ENCODE data around the gene ZNF415.
"Not testable (repeated sequence)": the region's sequence is repeated elsewhere in the genome, so short reads cannot be mapped to it uniquely, and the experiment has no call there.

Gene ZNF415

DNA sequence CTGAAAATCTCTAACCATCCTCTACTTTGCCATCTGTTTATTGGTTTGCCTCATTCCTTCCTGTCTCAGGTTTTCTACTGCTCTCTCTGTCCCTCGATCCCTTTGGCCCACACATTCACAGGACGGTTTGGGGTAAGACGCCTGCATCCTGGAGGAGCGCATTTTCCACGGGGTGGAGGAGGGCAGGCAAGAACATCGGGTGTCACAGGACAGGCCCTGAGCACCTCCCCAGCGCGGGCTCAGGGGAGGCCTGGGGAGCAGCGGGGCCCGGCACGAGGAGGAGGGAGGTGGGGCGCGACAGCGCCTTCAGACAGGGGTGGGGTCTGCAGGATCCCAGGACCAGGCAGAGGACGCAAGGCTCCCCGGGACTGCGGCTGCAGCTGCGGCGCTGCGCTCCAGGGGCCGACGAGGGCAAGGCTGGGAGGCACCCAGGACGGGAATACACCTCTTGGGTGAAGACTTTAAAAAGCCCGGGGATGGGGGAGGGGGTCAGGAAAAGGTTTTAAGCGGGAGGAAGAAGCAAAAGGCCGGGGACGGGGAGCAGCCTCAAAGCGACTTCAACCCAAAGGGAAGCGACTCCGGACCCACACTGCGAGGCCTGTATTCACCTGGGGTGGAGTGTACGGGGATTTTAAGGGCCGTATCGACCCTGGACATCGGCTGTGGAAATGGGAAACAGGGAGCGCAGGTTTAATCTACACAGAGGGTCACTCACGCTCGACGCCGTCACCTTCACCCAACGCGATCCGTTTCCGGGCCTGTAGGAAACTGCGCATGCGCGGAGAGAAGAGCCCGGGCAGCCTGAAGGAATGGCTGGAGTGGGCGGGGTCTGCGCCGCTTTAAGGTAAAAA is at the start of gene ZNF415:
Gene ZNF415 (minus strand): TSS at position 770 of the 851 bp plus-strand sequence. CDS start 10,234 bp downstream, outside the sequence.
- peak; percentile 67 for DNase-seq (ENCODE audit: low read depth)

DNA sequence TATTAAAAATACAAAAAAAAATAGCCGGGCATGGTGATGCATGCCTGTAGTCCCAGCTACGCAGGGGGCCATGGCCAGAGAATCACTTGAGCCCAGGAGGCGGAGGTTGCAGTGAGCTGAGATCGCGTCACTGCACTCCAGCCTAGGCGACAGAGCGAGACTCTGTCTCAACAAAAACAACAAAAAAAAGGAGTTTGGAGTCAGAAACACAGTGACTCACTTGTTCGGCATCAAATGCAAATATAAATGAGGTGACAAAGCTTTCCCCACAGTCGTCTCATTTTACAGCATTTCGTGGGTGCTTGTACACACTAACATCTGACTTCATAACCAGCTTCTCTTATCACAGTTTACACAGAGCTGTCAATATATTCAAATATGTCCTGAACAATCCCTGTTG is 49.5 kb upstream of the ZNF415 start:
- no peak for DNase-seq (ENCODE audit: low read depth)

GRCh38 chr19:53177986-53178385 is 45.3 kb upstream of the ZNF415 start:
- no peak for DNase-seq (ENCODE audit: low read depth)

DNA sequence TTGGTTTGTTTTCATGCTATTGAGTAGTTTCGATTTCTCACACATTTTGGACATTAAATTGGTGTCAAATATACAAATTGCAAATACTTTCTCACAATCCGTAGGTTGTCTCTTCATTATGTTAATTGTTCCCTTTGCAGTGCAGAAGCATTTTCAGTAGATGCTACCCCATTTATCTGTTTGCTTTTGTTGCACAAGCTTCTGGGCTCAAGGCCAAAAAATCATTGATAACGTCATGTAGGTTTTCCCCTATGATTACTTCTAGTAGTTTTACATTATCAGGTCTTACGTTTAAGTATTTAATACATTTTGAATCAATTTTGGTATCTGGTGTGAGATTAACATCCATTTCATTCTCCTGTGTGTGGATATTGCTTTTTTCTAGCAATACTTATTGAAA is 40.2 kb upstream of the ZNF415 start:
- DNase-seq (ENCODE audit: low read depth): no peak

GRCh38 chr19:53165691-53166091 is 33.0 kb upstream of the ZNF415 start:
- DNase-seq (ENCODE audit: low read depth): no peak

GRCh38 chr19:53161123-53161522 is 28.4 kb upstream of the ZNF415 start:
- DNase-seq (ENCODE audit: low read depth): no peak

DNA sequence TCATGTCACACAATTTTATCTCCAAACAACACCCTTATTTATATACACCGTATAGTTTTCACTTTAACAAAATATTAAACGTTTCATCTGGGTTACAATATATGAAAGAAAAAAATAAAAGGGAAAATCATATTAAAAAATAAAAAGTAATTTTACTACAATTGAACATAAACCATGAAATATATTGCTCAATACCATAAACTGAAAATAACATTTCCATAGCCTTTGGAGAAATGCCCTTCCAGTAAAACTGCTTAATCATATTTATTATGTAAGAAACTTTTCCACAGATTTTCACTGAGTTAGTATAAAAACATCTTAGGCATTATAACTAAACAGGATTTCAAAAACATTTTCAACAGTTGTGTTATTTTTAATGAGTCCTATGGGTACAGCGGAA is 27.6 kb upstream of the ZNF415 start:
- no peak for DNase-seq (ENCODE audit: low read depth)

DNA sequence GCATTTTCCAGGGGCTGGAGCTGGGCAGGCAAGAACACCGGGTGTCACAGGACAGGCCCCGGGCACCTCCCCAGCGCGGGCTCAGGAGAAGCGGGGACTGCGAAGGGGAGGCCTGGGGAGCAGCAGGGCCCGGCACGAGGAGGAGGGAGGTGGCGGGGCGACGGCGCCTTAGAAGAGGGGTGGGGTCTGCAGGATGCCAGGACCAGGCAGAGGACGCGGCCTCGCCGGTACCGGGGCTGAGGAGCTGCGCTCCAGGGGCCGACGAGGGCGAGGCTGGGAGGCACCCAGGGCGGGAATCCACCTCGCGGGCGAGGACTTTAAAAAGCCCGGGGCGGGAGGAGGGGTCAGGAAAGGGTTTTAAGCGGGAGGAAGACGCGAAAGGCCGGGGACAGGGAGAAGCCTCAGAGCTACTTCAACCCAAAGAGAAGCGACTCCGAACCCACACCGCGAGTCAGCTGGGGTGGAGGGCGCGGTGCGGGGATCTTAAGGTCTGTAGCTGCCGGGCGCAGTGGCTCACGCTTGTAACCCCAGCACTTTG is 25.5 kb upstream of the ZNF415 start:
- no peak for DNase-seq (ENCODE audit: low read depth)

DNA sequence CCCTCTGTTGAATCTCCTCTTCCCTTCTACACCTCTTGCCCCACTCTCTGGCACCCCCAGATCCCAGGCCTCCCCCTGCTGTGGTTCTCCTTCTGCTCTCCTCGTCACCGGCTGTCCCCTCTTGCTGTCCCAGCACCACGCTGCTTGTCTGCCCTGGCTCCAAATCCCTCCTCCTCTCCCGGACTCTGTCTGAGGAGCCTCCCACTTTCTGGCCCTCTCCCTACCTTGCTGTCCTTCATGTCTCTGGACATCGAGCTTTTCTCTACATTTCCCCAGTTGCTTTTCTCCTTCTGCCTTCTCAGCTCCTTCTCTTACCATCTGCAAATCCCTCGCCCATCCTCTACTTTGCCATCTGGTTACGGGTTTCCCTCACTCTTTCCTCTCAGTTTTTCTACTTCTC is 24.9 kb upstream of the ZNF415 start:
- no peak for DNase-seq (ENCODE audit: low read depth)

GRCh38 chr19:53156850-53157249 is 24.1 kb upstream of the ZNF415 start:
- DNase-seq (ENCODE audit: low read depth): no peak

GRCh38 chr19:53147645-53148044 is 14.9 kb upstream of the ZNF415 start:
- no peak for DNase-seq (ENCODE audit: low read depth)

DNA sequence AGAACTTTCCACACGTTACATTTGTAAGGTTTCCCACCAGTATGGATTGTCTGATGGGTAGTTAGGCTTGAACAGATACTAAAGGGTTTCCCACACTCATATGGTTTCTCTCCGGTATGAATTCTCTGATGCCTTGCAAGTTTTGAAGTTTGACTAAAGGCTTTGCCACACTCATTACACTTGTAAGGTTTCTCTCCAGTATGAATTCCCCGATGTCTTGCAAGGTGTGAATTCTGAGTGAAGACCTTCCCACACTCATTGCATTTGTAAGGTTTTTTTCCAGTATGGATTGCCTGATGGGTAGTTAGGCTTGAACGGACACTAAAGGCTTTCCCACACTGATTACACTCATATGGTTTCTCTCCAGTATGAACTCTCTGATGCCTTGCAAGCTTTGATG is 7.6 kb upstream of the ZNF415 start:
- DNase-seq (ENCODE audit: low read depth): no peak

DNA sequence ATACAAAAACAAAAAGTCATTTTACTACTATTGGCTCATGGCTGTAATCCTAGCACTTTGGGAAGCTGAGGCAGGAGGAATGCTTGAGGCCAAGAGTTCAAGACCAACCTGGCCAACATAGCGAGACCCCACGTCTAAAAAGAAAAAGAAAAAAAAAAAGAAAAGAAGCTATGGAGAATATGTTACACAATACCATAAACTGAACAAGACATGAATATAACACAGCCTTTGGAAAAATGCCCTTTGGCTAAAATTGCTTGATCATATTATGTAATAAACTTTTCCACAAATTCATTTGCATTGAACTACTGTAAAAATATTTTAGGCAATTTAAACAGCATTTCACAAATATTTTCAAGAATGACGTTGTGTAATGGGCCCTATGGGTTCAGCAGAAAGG is 3.7 kb upstream of the ZNF415 start:
- no peak for DNase-seq (ENCODE audit: low read depth)

- no peak for DNase-seq (ENCODE audit: low read depth)
Measured at GRCh38 chr19:53131727-53132126, 983 bp downstream of the ZNF415 start.

DNA sequence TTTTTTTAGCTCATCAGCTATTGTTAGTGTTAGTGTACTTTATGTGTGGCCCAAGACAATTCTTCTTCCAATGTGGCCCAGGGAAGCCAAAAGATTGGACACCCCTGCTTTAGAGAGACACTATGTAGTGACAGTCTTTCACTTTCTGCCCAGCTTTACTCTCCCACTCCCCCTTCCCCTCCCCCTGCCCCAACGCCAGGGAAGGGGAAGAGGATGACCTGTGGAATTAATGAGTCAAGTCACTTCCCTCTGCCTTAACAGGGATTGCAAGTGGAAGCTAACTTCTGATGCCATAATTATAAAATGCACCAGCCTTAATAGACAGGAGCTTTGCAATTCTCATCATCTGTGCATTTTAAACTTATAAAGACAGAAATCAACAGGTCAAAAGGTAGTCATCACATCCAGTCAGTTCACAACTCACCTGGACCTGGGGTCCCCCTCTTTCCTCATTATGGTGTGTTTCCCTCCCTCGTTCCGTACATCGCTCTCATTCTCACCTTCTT is 1.6 kb downstream of the ZNF415 start:
- DNase-seq (ENCODE audit: low read depth): no peak

DNA sequence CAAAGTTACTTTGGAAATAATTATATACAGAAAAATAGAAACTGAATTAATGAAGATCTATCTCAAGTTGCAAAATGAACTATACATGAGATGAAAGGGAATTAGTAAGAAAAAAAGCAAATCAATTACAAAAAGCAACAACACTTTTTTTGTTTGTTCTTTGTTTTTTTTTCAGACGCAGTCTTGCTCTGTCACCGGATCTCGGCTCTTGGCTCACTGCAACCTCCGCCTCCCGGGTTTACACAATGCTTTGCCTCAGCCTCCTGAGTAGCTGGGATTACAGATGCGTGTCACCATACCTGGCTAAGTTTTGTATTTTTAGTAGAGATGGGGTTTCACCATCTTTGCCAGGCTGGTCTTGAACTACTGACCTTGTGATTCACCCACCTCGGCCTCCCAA is 2.2 kb downstream of the ZNF415 start:
- no peak for DNase-seq (ENCODE audit: low read depth)

DNA sequence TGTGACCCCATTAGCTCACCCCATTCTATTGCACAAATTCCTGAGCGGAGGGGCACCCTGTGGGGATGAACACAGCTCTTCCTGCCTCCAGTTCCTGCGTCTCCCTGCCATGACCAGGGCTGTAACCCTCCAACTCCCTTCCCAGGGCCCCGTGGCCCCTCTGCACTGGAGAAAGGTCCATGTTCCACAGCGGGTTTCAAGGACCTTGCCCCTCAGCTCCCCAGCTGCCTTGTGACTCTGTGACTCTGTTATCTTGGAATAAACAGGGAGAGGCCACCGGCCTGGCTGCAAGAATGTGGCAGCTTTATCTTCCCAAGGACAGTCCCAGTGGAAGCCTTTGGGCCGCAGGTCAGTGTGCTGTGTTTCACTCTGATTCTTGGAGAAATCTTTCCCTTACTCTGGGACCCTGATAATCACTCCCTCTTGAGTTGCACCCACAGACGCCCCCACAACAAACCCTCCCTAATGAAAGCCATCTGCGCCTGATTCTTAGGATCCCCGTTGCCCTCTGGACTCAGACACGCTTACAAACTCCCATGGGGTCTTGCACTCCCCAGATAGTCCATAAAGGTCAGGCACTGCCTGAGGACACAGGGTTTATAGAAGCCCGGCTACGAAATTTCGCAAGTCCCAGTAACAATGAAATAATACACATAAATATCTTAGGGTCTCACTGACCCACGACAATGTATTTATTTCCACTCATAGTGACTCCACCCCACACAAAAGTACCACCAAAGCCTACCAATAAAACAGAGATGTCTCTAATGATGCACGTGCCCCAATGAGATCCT is 5.8 kb downstream of the ZNF415 start:
- not testable (repeated sequence) for DNase-seq (ENCODE audit: low read depth)

GRCh38 chr19:53123400-53123799 is 9.3 kb downstream of the ZNF415 start:
- no peak for DNase-seq (ENCODE audit: low read depth)

DNA sequence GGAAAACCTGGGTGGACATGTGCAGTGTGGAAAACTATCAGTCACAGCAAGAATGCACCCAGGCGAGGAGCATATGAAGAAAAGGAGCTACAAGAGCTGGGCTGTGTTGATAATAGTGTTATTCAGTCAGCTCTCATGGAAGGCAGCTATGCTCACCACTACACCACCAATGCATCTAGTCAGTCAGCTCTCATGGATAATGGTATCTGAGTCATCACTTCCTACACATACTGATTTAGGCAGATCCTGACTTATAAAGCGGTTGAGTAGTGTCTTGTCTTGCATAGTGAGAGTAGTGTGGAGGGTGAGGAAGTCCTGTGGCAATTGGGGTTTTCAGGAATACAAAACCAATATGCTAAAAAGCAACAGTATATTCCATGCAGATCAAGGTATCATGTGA is 20.4 kb downstream of the ZNF415 start:
- DNase-seq (ENCODE audit: low read depth): no peak

- DNase-seq (ENCODE audit: low read depth): no peak
Measured at GRCh38 chr19:53109527-53109926, 23.2 kb downstream of the ZNF415 start.

- peak; percentile 95 for DNase-seq (ENCODE audit: low read depth)
Measured at GRCh38 chr19:53103234-53104203, 29.2 kb downstream of the ZNF415 start, which contains the start of gene ZNF160. Gene ZNF160, minus strand, starts transcription at chr19:53103422. Its CDS starts 17,146 bp downstream, at chr19:53086276.
